Endothelial cell of umbilical vein (primary cell): ENCODE results near the gene DENND1A.

Experiments
- CTCF ChIP-seq, 2 donors: IDR thresholded peaks; 1 replicate in 1 of 2; 2 replicates in 1 of 2; pipeline ENCODE4 v1.5.1; 2011; ENCODE audit warnings: low read length in 2 of 2, mild to moderate bottlenecking in 2 of 2, moderate library complexity in 2 of 2, control low read depth in 1 of 2, inconsistent platforms in 1 of 2, low read depth in 1 of 2; ENCODE audit not compliant: insufficient read depth in 1 of 2; ENCODE audit errors: extremely low read depth in 1 of 2
- GATA2 ChIP-seq: IDR thresholded peaks from 2 replicates; pipeline ENCODE4 v1.7.0; 2011; ENCODE audit warnings: low read depth, mild to moderate bottlenecking, moderate library complexity, mixed read lengths, low read length; ENCODE audit not compliant: insufficient read length, insufficient read depth
- JUN ChIP-seq: IDR thresholded peaks from 2 replicates; pipeline ENCODE4 v1.6.1; 2011; ENCODE audit warnings: borderline replicate concordance, low read depth; ENCODE audit not compliant: insufficient read length, insufficient read depth

- no peak for TF ChIP-seq CTCF (IDR thresholded peaks at IDR 0.05; ENCODE audit: extremely low read depth in 1 of 2, insufficient read depth in 1 of 2, low read depth in 1 of 2, low read length in 2 of 2)
- no peak for TF ChIP-seq JUN
- no peak for TF ChIP-seq GATA2
Measured at GRCh38 chr9:123346026-123346425, 583.9 kb downstream of the DENND1A start.
